HG02763 (cell line): Measurements from ENCODE around the gene GLRA3.
A peak's percentile ranks its signal among the peaks of the same experiment; 100 is the strongest.
"Not testable (repeated sequence)": the region's sequence is repeated elsewhere in the genome, so short reads cannot be mapped to it uniquely, and the experiment has no call there.

Experiments used
- ATAC-seq: cut with Tn5 transposase; IDR thresholded peaks from one replicate; pipeline ENCODE4 v1.9.1; 2021; ENCODE audit warnings: mild to moderate bottlenecking, moderate library complexity; ENCODE audit not compliant: unreplicated experiment

Gene GLRA3

GRCh38 chr4:174716986-174717770 is 111.9 kb downstream of the GLRA3 start:
- ATAC-seq, result no peak

- peak; percentile 89 for ATAC-seq
These were observed 114.4 kb downstream of the GLRA3 start for GRCh38 chr4:174714393-174715211.

GRCh38 chr4:174713821-174714220 is 115.2 kb downstream of the GLRA3 start:
- ATAC-seq, result no peak

- ATAC-seq, result no peak
These were observed 115.9 kb downstream of the GLRA3 start for GRCh38 chr4:174713181-174713580.

GRCh38 chr4:174709526-174709925 is 119.5 kb downstream of the GLRA3 start:
- ATAC-seq, result no peak

- ATAC-seq, result no peak
These were observed 120.7 kb downstream of the GLRA3 start for GRCh38 chr4:174708381-174708780.

- no peak for ATAC-seq
These were observed 121.1 kb downstream of the GLRA3 start for GRCh38 chr4:174707902-174708301.

GRCh38 chr4:174707051-174707676 is 121.9 kb downstream of the GLRA3 start:
- ATAC-seq, result peak; percentile 99

- no peak for ATAC-seq
These were observed 126.0 kb downstream of the GLRA3 start for GRCh38 chr4:174702979-174703478.

GRCh38 chr4:174699654-174700053 is 129.4 kb downstream of the GLRA3 start:
- ATAC-seq, result no peak

- ATAC-seq, result no peak
These were observed 131.2 kb downstream of the GLRA3 start for GRCh38 chr4:174697896-174698295.

GRCh38 chr4:174697202-174697601 is 131.8 kb downstream of the GLRA3 start:
- ATAC-seq, result no peak

GRCh38 chr4:174696657-174697056 is 132.4 kb downstream of the GLRA3 start:
- no peak for ATAC-seq

- not testable (repeated sequence) for ATAC-seq
These were observed 137.2 kb downstream of the GLRA3 start for GRCh38 chr4:174691876-174692275.

- ATAC-seq, result no peak
These were observed 138.4 kb downstream of the GLRA3 start for GRCh38 chr4:174690665-174691064.

GRCh38 chr4:174689618-174690017 is 139.4 kb downstream of the GLRA3 start:
- no peak for ATAC-seq

- ATAC-seq, result no peak
These were observed 142.2 kb downstream of the GLRA3 start for GRCh38 chr4:174686826-174687225.

GRCh38 chr4:174681723-174682300 is 147.2 kb downstream of the GLRA3 start:
- ATAC-seq, result no peak

GRCh38 chr4:174674305-174674840 is 154.7 kb downstream of the GLRA3 start:
- ATAC-seq, result no peak

GRCh38 chr4:174673865-174674264 is 155.2 kb downstream of the GLRA3 start:
- no peak for ATAC-seq

- no peak for ATAC-seq
These were observed 156.8 kb downstream of the GLRA3 start for GRCh38 chr4:174672276-174672675.
